ENCODE measurements around the gene FNBP1.

Gene FNBP1

DNA sequence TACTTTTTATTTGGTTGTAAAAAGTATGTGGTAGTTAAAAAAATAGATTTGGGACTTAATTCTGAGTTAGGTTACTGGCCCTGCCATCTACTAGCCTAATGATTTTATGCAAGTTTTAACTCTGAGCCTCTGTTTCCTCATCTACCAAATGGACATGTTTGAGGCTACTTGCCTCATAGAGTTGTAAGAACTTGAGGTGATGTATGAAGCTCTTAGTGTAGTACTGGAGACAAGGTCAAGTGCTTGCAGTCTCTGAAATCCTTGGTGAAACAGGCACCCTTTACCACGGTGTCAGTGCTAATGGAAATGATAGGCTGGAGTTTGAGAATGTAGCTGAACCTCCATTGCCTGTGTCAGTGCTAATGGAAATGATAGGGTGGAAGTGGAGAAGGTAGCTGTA is 26.1 kb upstream of the FNBP1 start:
- TF ChIP-seq TOX (CRISPR knock-in tag; IDR thresholded peaks at IDR 0.05; ENCODE audit: borderline replicate concordance), result no peak
- no peak for TF ChIP-seq ZNF565 (CRISPR knock-in tag; conservative IDR thresholded peaks at IDR 0.05; ENCODE audit: low read depth)
- no peak for TF ChIP-seq ZNF8 (CRISPR knock-in tag; IDR thresholded peaks at IDR 0.05)
- no peak for ATAC-seq

DNA sequence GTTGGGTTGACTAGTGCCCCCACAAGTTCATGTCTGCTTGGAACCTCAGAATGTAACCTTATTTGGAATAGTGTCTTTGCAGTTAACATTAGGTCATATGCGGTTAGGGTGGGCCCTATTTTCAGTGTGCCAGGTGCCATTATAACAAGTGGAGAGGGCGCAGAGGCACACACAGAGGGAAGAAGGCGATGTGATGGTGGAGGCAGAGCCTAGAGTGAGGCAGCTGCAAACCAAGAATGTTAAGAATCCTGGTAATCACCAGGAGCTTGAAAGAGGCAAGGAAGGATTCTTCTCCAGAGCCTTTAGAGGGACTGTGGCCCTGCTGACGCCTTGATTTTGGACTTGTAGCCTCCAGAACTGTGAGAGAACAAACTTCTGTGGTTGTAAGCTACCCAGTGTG is 21.6 kb upstream of the FNBP1 start:
- TF ChIP-seq RARB (CRISPR knock-in tag; IDR thresholded peaks at IDR 0.05) (no peak), ISL1 (CRISPR knock-in tag; IDR thresholded peaks at IDR 0.05) (no peak)
- TF ChIP-seq, protein P1, sequence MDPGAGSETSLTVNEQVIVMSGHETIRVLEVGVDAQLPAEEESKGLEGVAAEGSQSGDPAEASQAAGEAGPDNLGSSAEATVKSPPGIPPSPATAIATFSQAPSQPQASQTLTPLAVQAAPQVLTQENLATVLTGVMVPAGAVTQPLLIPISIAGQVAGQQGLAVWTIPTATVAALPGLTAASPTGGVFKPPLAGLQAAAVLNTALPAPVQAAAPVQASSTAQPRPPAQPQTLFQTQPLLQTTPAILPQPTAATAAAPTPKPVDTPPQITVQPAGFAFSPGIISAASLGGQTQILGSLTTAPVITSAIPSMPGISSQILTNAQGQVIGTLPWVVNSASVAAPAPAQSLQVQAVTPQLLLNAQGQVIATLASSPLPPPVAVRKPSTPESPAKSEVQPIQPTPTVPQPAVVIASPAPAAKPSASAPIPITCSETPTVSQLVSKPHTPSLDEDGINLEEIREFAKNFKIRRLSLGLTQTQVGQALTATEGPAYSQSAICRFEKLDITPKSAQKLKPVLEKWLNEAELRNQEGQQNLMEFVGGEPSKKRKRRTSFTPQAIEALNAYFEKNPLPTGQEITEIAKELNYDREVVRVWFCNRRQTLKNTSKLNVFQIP (CRISPR knock-in tag; IDR thresholded peaks at IDR 0.05; ENCODE audit: borderline replicate concordance, low read depth), result no peak
- TF ChIP-seq, protein P2, sequence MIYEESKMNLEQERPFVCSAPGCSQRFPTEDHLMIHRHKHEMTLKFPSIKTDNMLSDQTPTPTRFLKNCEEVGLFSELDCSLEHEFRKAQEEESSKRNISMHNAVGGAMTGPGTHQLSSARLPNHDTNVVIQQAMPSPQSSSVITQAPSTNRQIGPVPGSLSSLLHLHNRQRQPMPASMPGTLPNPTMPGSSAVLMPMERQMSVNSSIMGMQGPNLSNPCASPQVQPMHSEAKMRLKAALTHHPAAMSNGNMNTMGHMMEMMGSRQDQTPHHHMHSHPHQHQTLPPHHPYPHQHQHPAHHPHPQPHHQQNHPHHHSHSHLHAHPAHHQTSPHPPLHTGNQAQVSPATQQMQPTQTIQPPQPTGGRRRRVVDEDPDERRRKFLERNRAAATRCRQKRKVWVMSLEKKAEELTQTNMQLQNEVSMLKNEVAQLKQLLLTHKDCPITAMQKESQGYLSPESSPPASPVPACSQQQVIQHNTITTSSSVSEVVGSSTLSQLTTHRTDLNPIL (CRISPR knock-in tag; IDR thresholded peaks at IDR 0.05; ENCODE audit: low read depth), result no peak
- no peak for ATAC-seq

DNA sequence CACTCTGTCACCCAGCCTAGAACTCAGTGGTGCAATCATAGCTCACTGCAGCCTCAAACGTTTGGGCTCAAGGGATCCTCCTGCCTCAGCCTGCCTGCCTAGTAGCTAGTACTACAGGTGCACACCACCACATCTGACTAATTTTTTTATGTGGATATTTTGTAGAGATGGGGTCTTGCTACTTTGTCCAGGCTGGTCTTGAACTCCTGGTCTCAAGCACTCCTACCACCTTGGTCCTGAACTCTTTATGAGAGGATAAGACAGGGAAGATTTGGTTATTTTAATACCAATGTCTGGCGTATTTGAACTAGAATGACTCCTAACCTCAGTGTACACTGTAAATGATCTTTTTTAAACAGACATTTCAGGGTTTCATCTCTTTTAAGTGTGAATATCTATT is 19.8 kb upstream of the FNBP1 start:
- ATAC-seq, result no peak
- TF ChIP-seq ZNF70 (CRISPR knock-in tag; IDR thresholded peaks at IDR 0.05) (no peak), TCF4 (CRISPR knock-in tag; IDR thresholded peaks at IDR 0.05; ENCODE audit: borderline replicate concordance) (no peak), PPARA (CRISPR knock-in tag; IDR thresholded peaks at IDR 0.05; ENCODE audit: borderline replicate concordance) (no peak)
- TF ChIP-seq, protein P3, sequence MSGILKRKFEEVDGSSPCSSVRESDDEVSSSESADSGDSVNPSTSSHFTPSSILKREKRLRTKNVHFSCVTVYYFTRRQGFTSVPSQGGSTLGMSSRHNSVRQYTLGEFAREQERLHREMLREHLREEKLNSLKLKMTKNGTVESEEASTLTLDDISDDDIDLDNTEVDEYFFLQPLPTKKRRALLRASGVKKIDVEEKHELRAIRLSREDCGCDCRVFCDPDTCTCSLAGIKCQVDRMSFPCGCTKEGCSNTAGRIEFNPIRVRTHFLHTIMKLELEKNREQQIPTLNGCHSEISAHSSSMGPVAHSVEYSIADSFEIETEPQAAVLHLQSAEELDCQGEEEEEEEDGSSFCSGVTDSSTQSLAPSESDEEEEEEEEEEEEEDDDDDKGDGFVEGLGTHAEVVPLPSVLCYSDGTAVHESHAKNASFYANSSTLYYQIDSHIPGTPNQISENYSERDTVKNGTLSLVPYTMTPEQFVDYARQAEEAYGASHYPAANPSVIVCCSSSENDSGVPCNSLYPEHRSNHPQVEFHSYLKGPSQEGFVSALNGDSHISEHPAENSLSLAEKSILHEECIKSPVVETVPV (CRISPR knock-in tag; IDR thresholded peaks at IDR 0.05), result no peak
- TF ChIP-seq, protein P4, sequence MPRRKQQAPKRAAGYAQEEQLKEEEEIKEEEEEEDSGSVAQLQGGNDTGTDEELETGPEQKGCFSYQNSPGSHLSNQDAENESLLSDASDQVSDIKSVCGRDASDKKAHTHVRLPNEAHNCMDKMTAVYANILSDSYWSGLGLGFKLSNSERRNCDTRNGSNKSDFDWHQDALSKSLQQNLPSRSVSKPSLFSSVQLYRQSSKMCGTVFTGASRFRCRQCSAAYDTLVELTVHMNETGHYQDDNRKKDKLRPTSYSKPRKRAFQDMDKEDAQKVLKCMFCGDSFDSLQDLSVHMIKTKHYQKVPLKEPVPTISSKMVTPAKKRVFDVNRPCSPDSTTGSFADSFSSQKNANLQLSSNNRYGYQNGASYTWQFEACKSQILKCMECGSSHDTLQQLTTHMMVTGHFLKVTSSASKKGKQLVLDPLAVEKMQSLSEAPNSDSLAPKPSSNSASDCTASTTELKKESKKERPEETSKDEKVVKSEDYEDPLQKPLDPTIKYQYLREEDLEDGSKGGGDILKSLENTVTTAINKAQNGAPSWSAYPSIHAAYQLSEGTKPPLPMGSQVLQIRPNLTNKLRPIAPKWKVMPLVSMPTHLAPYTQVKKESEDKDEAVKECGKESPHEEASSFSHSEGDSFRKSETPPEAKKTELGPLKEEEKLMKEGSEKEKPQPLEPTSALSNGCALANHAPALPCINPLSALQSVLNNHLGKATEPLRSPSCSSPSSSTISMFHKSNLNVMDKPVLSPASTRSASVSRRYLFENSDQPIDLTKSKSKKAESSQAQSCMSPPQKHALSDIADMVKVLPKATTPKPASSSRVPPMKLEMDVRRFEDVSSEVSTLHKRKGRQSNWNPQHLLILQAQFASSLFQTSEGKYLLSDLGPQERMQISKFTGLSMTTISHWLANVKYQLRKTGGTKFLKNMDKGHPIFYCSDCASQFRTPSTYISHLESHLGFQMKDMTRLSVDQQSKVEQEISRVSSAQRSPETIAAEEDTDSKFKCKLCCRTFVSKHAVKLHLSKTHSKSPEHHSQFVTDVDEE (CRISPR knock-in tag; IDR thresholded peaks at IDR 0.05), result no peak
- TF ChIP-seq, protein P2 (CRISPR knock-in tag; IDR thresholded peaks at IDR 0.05; ENCODE audit: low read depth), result no peak

DNA sequence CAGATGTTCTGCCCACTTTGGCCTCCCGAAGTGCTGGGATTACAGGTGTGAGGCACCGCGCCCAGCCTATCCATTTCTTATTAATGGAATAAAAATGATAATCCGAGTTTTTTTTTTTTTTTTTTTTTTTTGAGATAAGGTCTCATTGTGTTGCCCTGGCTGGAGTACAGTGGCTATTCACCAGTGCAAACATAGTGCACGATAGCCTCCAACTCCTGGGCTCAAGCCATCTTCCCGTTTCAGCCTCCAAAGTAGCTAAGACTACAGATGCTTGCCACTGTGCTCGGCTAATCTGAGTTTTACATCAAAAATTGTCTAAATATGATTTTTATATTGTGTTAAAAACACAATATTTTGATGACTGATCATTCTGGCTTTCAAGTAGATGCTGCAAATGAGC is 17.3 kb upstream of the FNBP1 start:
- no peak for ATAC-seq
- TF ChIP-seq ZC3H10 (CRISPR knock-in tag; IDR thresholded peaks at IDR 0.05) (no peak), ZNF8 (CRISPR knock-in tag; IDR thresholded peaks at IDR 0.05) (no peak), OSR1 (CRISPR knock-in tag; IDR thresholded peaks at IDR 0.05) (no peak), GLIS3 (CRISPR knock-in tag; IDR thresholded peaks at IDR 0.05) (no peak), TOX (CRISPR knock-in tag; IDR thresholded peaks at IDR 0.05; ENCODE audit: borderline replicate concordance) (no peak)

DNA sequence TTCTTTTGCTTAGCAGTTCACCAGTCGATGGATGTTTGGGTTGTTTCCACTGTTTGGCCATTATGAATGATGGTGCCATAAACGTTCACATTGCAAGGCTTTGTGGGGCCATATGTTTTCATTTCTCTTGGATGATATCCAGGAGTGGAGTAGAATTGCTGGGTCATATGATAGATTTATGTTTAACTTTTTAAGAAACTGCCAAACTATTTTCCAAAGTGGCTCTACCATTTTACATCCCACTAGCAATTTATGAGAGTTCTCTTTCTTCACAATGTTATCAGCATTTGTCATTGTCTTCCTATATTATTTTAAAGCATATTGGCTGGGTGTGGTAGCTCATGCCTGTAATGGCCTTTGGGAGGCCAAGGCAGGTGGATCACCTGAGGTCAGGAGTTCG is 15.9 kb upstream of the FNBP1 start:
- no peak for ATAC-seq
- TF ChIP-seq, protein P2 (CRISPR knock-in tag; IDR thresholded peaks at IDR 0.05; ENCODE audit: low read depth), result no peak
- TF ChIP-seq, protein P3 (CRISPR knock-in tag; IDR thresholded peaks at IDR 0.05), result no peak
- TF ChIP-seq ISL1 (CRISPR knock-in tag; IDR thresholded peaks at IDR 0.05) (0 out of 2 replicates have a peak, but pooled peaks have one; percentile 22), ZC3H10 (CRISPR knock-in tag; IDR thresholded peaks at IDR 0.05) (no peak), ZNF70 (CRISPR knock-in tag; IDR thresholded peaks at IDR 0.05) (no peak)

Data from SK-N-SH treated with all-trans-retinoic acid at 6 μM for 48 hours (cell line).